ENCODE measurements around the gene SPINK2. TPM values are rescaled to one million over a fixed set of nuclear protein-coding genes. Genes with fewer than 3 reads are reported as not detected.

Gene SPINK2
- total and polyA plus RNA-seq, 2 of the 8 experiments (the other 6 are each of a cell fraction or from before 2014, with no cell fraction given) = 0.89 to 1.4 TPM

GRCh38 chr4:56821381-56822243 lies at the start of gene SPINK2 (continued):
- no peak for TF ChIP-seq MAFK (IDR thresholded peaks at IDR 0.05; ENCODE audit: low read depth, low read length)

All from H1 (cell line).